ENCODE data around the gene TVP23C.
"Not testable (repeated sequence)": the region's sequence is repeated elsewhere in the genome, so short reads cannot be mapped to it uniquely, and the experiment has no call there.

Gene TVP23C

DNA sequence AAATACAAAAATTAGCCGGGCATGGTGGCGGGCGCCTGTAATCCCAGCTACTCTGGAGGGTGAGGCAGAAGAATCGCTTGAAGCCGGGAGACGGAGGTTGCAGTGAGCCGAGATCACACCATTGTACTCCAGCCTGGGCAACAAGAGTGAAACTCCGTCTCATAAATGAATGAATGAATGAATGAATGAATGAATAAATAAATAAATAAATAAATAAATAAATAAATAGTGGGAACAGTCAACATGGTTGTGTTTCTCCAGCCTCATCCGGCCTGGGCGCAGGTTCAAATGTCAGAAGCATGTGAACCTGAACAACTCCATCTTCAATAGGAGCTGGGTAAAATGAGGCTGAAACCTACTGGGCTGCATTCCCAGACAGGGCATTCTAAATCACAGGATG, 1.8 kb downstream of the TVP23C start:
- not testable (repeated sequence) for ATAC-seq (replicated peaks; ENCODE audit: extremely low read depth, poor library complexity, severe bottlenecking); H3K27me3 Mint-ChIP-seq; DNase-seq (ENCODE audit: low spot score in 2 of 2); H3K27ac Mint-ChIP-seq (ENCODE audit: low read depth); H3K4me3 Mint-ChIP-seq; H3K9me3 Mint-ChIP-seq; H3K36me3 Mint-ChIP-seq (ENCODE audit: insufficient read depth)
- H3K4me1 Mint-ChIP-seq: peaks cover 31% of the 10 kb centered on the region

DNA sequence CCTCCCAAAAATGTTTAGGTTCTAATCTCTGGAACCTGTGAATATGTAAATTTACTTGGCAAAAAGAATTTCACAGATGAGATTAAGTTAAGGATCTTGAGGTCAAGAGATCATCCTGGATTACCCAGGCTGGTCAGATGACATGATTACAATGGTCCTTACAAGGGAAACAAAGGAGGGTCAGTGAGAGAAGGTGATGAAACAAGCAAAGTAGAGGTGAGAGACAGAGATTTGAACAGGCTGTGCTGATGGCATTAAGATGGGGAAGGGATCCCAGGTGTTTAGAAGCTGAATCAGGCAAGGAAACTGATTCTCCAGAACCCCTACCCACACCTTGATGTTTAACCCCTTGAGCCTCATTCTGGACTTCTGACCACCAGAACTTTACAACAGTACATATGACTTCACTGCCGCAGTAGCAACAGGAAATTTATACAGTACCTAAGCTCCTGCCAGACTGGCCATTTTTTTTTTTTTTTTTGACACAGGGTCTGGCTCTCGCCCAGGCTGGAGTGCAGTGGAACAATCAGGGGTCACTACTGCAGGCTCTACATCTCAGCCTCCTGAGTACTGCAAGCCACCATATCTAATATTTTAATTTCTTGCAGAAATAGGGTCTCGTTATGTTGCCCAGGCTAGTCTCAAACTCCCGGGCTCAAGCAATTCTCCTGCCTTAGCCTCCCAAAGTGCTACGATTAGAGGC, 4.7 kb downstream of the TVP23C start:
- not testable (repeated sequence) for H3K27ac Mint-ChIP-seq (ENCODE audit: low read depth); H3K9me3 Mint-ChIP-seq; DNase-seq (ENCODE audit: low spot score in 2 of 2); H3K4me3 Mint-ChIP-seq; H3K27me3 Mint-ChIP-seq; ATAC-seq (replicated peaks; ENCODE audit: extremely low read depth, poor library complexity, severe bottlenecking); H3K36me3 Mint-ChIP-seq (ENCODE audit: insufficient read depth)
- H3K4me1 Mint-ChIP-seq: peaks cover 43% of the 10 kb centered on the region

DNA sequence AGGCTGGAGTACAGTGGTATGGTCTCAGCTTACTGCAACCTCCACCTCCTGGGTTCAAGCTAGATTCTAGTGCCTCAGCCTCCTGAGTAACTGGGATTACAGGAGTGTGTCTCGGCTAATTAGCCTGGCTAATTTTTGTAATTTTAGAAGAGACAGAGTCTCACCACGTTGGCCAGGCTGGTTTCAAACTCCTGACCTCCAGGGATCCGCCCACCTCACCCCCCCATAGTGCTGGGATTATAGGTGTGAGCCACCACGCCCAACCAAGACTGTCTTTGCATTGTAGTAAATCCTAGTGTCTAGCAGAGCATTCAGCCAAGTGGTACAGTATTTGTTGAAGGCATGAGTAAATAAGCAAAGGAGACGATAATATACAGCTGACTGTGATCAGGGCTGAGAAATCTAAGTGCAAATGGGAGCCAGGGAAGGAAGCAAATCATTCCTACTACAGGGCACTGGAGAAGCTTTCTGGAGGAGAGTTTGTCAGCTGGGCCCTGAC, 5.9 kb downstream of the TVP23C start:
- ATAC-seq (replicated peaks; ENCODE audit: extremely low read depth, poor library complexity, severe bottlenecking); H3K4me3 Mint-ChIP-seq: not testable (repeated sequence)

DNA sequence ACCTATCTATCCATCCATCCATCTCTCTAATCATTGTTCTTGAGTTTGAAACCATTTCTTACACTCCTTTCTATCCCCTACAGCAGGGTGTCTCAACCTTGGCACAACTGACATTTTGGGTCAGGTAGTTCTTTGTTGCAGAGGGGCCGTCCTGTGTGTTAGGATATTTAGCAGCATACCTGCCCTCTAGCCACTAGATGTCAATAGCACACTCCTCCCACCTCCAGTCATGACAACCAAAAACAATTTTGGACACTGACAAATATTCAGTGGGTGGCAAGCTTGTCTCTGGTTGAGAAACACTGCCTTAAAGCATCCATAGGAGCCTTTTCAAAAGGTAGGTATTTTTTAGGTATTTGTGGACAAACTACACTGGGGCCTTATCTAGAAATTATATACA, 10.4 kb downstream of the TVP23C start:
- H3K27me3 Mint-ChIP-seq; H3K27ac Mint-ChIP-seq (ENCODE audit: low read depth); H3K36me3 Mint-ChIP-seq (ENCODE audit: insufficient read depth); DNase-seq (ENCODE audit: low spot score in 2 of 2); H3K4me3 Mint-ChIP-seq; H3K9me3 Mint-ChIP-seq: not testable (repeated sequence)
- ATAC-seq (replicated peaks; ENCODE audit: extremely low read depth, poor library complexity, severe bottlenecking): peak; percentile 56
- peaks cover 19% of the 10 kb centered on the region for H3K4me1 Mint-ChIP-seq

More for the DNA sequence above, 5.9 kb downstream of the TVP23C start:
- not testable (repeated sequence) for H3K9me3 Mint-ChIP-seq; H3K27ac Mint-ChIP-seq (ENCODE audit: low read depth); H3K36me3 Mint-ChIP-seq (ENCODE audit: insufficient read depth); DNase-seq (ENCODE audit: low spot score in 2 of 2); H3K27me3 Mint-ChIP-seq
- H3K4me1 Mint-ChIP-seq: peaks cover 43% of the 10 kb centered on the region

DNA sequence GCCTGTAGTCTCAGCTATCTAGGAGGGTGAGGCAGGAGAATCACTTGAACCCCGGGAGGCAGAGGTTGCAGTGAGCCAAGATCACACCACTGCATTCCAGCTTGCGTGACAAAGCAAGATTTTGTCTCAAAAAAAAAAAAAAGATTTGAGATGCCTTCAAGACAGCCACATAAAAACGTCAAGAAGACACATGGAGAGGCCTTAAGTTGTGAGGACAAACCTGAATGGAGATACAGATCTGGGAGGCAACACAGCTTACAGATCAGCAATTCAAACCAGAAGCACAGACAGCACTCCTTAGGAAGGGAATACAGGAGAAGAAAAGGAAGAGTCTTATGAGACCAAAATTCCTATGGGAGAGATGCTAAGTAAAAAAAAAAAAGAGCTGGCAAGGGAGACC, 13.7 kb downstream of the TVP23C start:
- H3K4me1 Mint-ChIP-seq; H3K27ac Mint-ChIP-seq (ENCODE audit: low read depth); DNase-seq (ENCODE audit: low spot score in 2 of 2); ATAC-seq (replicated peaks; ENCODE audit: extremely low read depth, poor library complexity, severe bottlenecking); H3K27me3 Mint-ChIP-seq; H3K4me3 Mint-ChIP-seq; H3K9me3 Mint-ChIP-seq: not testable (repeated sequence)
- H3K36me3 Mint-ChIP-seq (ENCODE audit: insufficient read depth): peaks cover 17% of the 10 kb centered on the region

DNA sequence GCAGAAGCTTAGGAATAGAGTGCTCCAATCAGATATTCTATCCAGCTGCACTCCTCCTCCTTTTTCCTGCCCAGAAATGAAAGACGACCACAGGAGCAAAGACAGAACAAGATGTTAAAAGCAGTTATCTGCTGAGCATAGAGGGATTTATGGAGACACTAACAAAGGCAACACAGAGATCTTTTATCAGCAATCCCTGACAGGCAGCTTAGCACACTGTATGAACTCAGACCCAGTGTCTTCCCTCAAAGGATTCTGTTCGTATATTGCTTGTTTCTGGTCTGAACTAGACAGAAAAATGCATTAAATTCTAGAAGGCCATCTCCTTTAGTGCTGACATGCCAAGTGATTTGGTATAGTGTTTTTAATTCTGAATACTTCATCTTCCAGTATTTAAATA, 16.7 kb downstream of the TVP23C start:
- ATAC-seq (replicated peaks; ENCODE audit: extremely low read depth, poor library complexity, severe bottlenecking); H3K27me3 Mint-ChIP-seq; H3K4me3 Mint-ChIP-seq; H3K4me1 Mint-ChIP-seq; DNase-seq (ENCODE audit: low spot score in 2 of 2); H3K9me3 Mint-ChIP-seq; H3K27ac Mint-ChIP-seq (ENCODE audit: low read depth): not testable (repeated sequence)
- peaks cover 25% of the 10 kb centered on the region for H3K36me3 Mint-ChIP-seq (ENCODE audit: insufficient read depth)

DNA sequence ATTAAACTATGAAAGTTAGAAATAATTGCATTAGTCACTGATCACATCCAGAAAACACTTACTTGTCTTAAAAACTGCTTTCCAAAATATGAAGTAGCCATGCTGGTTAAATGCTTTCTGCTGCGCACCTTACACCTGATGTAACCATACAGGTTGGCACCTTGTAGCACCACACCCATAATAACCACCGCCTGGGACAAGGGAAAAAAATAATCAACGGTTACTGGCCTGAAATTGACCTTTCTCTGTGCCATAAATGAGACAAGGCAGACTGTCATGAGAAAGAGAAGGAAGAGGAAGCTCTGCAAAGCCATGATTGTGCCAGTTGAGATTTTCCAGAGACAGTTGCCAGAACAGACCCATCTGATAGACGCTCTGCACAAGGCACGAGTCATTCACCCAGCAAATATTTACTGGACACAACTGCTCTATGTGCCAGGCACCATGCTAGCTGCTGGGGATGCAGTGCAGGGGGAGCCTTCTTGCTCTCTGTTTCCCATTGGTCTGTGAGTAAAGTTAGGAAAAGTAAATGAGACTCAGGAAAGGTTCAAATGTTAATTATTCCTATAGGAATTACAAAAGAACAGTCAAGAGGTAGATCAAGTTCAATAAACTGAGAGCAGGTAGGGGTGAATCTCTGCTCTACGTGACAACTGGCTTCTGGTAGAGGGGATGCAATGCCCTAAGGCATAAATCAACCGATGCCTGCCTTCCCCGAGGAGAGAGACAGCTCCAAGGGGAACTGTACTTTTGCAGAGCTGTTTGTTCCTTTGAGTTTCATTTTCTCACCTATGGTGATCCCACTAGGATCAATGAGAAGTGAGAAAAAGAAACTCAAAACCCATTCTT, 22.7 kb downstream of the TVP23C start:
- H3K27ac Mint-ChIP-seq (ENCODE audit: low read depth); H3K27me3 Mint-ChIP-seq; H3K4me3 Mint-ChIP-seq; DNase-seq (ENCODE audit: low spot score in 2 of 2); H3K9me3 Mint-ChIP-seq; H3K4me1 Mint-ChIP-seq; ATAC-seq (replicated peaks; ENCODE audit: extremely low read depth, poor library complexity, severe bottlenecking): not testable (repeated sequence)
- peaks cover 24% of the 10 kb centered on the region for H3K36me3 Mint-ChIP-seq (ENCODE audit: insufficient read depth)

DNA sequence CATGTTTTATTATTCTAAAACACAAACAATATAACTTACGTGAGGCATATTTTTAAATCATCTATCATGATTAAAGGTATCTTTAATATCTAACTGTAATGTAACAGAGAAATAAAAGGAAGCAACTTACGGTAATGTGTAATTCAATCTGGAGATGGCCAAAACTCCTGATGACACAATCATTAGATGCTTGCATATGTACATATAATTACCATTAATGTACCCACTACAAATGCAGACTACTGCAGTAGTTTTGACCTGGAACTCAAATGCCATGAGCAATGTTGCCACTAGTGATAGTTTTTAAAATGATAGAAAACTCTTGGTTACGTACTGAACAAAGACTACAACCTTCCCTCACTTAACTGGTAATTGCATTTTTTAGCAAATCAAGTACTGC, 30.2 kb downstream of the TVP23C start:
- not testable (repeated sequence) for H3K27ac Mint-ChIP-seq (ENCODE audit: low read depth); H3K9me3 Mint-ChIP-seq; H3K4me3 Mint-ChIP-seq; H3K36me3 Mint-ChIP-seq (ENCODE audit: insufficient read depth); H3K27me3 Mint-ChIP-seq; H3K4me1 Mint-ChIP-seq; ATAC-seq (replicated peaks; ENCODE audit: extremely low read depth, poor library complexity, severe bottlenecking); DNase-seq (ENCODE audit: low spot score in 2 of 2)

DNA sequence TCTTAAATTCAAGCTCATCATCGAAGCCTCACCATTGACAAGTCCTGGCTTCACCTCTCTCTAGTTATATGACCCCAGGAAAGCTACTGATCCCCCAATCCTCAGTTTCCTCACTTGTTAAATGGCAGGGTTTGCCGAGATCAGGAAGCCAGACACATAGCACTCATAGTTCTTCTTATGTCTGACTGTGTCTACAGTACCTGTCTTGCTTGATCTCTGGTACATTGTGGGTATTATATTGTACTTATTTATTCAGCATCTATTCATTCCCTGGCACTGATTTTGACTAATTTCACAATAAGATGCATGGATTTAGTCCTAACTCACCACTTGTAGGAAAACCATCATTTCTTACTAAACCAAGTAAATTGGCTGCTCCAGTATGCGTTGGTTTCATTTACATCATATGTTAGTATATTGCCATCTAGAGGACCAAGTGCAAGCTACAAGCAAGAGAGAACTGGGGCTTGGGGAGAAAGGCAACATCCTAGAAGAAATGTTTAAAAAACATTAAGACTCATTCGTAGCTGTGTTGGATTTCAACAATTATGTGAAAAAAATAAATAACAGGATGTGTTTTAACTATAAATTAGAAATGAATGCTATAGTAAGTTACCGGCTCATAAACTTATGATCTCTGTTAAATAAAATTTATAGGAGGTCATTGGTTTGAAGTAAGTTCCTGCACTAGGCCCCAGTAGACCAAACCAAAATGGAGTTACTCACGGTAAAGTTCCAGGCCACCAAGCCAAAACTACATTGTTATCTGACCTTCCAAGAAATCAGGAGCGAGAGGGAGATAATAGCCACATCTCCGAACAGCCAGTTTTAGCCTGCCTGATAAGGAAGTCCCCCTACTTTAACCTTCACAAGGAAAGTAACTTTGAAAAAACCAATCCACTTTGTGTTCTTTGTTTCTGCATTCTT, 36.7 kb downstream of the TVP23C start:
- not testable (repeated sequence) for H3K4me1 Mint-ChIP-seq; DNase-seq (ENCODE audit: low spot score in 2 of 2); H3K27me3 Mint-ChIP-seq; H3K4me3 Mint-ChIP-seq; H3K36me3 Mint-ChIP-seq (ENCODE audit: insufficient read depth); H3K9me3 Mint-ChIP-seq; ATAC-seq (replicated peaks; ENCODE audit: extremely low read depth, poor library complexity, severe bottlenecking)
- peak overlapping the region; percentile 22 for H3K27ac Mint-ChIP-seq (ENCODE audit: low read depth)

DNA sequence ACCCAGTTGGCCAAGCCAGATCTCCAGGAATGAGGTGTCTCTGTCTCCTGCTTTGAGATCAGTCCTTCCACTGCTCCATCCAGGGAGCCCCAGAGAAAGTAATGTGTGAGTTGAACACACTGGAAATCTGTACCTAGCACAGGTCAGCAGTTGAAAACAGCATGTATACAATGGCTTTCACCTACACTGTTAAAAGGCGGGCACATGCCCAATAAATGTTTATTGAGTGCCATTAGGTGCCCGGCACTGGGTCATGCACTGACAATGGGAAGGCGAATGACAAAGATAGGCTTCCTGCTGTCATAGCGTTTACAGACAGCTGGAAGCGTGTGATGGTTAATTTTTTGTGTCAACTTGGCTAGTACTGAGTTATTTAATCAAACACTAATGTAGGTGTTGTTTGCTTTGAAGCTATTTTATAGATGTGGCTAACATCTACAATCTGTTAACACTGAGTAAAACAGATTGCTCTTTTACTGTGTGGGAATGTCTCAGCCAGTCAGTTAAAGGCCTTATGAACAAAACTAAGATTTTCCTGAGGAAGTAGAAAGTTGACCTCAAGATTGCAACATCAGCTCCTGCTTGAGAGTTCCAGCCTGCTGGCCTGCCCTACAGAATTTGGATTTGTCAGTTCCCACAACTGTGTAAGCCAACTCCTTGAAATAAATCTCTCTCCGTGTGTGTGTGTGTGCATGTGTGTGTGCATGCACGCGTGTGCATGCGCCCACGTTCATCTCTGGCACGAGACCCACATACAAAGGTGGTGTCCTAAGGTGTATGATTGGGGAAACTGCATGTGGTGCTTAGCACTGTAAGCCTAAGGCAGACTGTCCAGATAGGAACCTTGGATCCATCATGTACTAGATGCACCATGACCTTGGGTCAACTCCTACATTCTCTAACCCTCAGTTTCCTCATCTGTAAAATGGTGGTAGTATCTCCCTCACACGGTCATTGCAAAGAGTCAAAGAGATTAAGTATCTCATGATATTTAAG, 38.0 kb downstream of the TVP23C start:
- H3K4me3 Mint-ChIP-seq; ATAC-seq (replicated peaks; ENCODE audit: extremely low read depth, poor library complexity, severe bottlenecking); H3K36me3 Mint-ChIP-seq (ENCODE audit: insufficient read depth); H3K9me3 Mint-ChIP-seq; H3K27ac Mint-ChIP-seq (ENCODE audit: low read depth); H3K4me1 Mint-ChIP-seq; DNase-seq (ENCODE audit: low spot score in 2 of 2); H3K27me3 Mint-ChIP-seq: not testable (repeated sequence)

DNA sequence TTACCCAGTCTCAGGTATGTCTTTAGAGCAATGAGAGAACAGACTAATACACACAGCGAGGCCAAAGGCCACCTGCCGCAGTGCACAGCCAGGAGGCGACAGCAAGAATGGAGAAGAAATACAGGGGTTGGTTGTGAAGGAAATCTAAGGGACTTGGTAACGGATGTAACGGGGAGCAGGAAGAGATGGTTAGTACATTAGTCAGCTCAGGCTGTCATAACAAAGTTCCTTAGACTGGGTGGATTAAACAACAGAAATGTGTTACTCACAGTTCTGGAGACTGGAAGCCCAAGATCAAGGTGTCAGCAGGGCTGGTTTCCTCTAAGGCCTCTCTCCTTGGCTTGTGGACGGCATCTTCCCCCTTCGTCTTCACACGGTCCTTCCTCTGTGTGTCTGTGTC, 47.1 kb downstream of the TVP23C start:
- no peaks in the 10 kb centered on the region for H3K9me3 Mint-ChIP-seq
- ATAC-seq (replicated peaks; ENCODE audit: extremely low read depth, poor library complexity, severe bottlenecking) (no peak), DNase-seq (ENCODE audit: low spot score in 2 of 2) (no peak)
- H3K27me3 Mint-ChIP-seq: no peaks in the 10 kb centered on the region
- H3K27ac Mint-ChIP-seq (ENCODE audit: low read depth): no peak overlapping the region
- H3K4me3 Mint-ChIP-seq: no peak overlapping the region
- H3K4me1 Mint-ChIP-seq: peaks cover 6% of the 10 kb centered on the region
- peaks cover 9% of the 10 kb centered on the region for H3K36me3 Mint-ChIP-seq (ENCODE audit: insufficient read depth)
